HG03342 (cell line): Measurements from ENCODE around the gene RLF.

Source experiments
- ATAC-seq: cut with Tn5 transposase; IDR thresholded peaks from one replicate; pipeline ENCODE4 v1.9.1; 2021; ENCODE audit warnings: mild to moderate bottlenecking, moderate library complexity; ENCODE audit not compliant: unreplicated experiment

The RLF gene

DNA sequence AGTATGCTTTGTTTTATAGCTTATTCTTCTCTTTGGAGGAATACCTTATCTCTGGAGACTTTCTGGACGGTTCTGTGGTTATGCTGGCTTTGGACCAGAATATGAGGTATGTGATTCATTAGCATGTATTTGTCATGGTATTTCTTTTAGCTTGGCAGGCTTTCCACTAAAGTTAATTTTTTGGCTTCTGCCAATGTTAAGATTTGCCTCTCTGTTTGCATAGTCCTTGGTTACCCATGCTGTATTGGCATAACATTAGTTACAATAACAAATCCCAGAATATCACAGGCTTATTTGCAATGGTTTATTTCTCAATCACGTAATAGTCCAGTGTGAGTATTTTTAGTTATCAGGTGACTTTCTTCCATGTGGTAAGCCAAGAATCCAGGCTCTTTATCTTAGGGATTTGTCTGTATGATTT lies 106.6 kb downstream of the RLF start:
- no peak for ATAC-seq

DNA sequence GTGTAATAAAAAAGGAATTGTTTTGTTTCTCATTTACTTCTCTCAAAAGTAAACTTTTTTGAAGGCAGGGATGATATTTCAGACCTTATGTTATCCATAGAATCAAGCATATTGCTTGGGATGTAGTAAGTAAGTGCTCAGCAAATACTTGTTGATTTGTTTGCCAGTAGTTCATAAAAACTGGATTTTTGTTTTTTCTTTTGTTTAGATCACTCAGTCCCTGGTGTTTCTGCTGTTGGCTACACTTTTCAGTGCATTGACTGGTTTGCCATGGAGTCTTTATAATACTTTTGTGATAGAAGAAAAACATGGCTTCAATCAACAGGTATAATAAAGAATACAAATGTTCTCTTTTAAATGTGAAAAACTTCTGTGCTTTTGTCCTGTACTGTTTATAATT lies 107.0 kb downstream of the RLF start:
- no peak for ATAC-seq

GRCh38 chr1:40270152-40270834 lies 109.1 kb downstream of the RLF start:
- ATAC-seq = no peak

GRCh38 chr1:40272653-40273213 lies 111.5 kb downstream of the RLF start:
- no peak for ATAC-seq

- ATAC-seq = no peak
Measured at GRCh38 chr1:40273547-40274166, 112.5 kb downstream of the RLF start.

- no peak for ATAC-seq
Measured at GRCh38 chr1:40274331-40274730, 113.1 kb downstream of the RLF start.

DNA sequence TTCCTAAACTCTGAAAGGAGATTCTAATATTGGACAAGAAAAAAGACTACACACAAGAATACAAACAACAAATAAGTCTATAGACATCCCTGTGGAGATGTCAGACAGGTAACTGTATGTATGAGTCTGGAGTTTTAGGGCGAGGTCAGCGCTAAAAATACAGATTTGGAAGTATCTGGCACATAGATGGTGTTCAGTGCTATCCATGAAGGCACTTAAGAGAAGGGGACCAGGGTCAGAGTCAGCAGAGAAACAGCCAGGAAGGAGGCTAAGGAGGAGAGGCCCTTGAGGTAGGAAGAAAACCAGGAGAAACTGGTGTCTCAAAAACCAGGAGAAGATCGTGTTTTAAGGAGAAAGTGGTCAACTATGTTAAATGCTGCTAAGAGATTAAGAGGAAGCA lies 114.9 kb downstream of the RLF start:
- ATAC-seq = no peak

DNA sequence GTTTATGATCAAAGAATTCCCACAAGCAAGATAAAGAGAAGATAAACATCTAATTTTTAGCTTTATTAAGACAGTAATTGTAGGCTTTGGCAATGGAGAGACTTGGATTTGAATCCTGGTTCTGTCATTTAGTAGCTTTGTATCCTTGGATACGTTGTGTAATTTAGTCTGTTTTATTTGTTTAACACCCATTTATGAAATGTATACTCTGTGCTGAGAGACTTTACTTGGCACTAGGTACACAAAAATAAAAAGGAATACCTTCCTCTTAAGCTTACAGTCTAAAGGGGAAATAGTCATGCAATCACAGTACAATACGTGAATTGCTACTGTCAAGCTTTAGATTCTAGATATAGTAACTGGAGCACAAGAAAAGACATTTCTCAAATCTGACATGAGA lies 120.7 kb downstream of the RLF start:
- no peak for ATAC-seq
